ENCODE results near the gene LXN.

LXN gene

DNA sequence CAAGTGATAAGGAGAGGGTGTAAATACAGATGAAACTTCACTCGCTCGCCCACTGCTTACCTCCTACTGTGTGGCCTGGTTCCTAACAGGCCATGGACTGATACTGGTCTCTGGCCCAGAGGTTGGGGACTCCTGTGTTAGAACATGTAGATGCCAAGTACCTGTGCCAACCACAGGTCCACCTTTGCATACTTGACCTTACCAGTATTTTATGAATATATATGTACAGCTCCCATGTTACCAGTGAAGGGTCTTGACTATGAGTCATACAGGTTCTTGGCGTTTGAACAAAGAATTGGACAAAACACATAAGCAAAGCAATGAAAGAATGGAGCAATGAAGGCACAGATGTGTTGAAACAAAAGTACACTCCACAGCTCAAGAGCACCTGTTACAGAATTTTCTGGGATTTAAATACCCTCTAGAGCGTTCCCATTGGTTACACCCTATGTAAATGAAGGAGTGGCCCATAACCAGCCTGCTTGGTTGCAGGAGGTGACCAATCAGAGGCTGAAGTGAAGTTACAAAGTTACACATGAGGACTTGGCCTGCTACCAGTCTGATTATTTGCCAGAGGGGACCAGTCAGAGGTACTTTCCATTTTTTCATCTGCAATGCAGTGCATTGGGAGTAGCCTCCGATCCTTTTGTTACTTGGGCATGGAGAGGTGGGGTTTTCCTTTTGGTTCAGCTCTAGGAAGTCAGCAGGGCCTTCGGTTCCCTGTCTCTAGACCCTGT, 29.8 kb downstream of the LXN start:
- H3K36me3 ChIP-seq (ENCODE audit: control insufficient read depth in 1 of 2, insufficient read depth in 2 of 2, low read length in 2 of 2) = peaks cover 3% of the 10 kb centered on the region in 2 experiments
- H3K9me3 ChIP-seq (ENCODE audit: insufficient read depth, low read depth, low read length) = no peaks in the 10 kb centered on the region
- no peak overlapping the region for H2BK120ac ChIP-seq (ENCODE audit: insufficient read depth, low read length, poor library complexity)
- no peaks in the 10 kb centered on the region for H3K4me1 ChIP-seq (ENCODE audit: control insufficient read depth in 1 of 2, insufficient read depth in 2 of 2, low read length in 2 of 2)
- peaks cover 3% of the 10 kb centered on the region for H3K79me2 ChIP-seq (ENCODE audit: control insufficient read depth, insufficient read depth, low read length, poor library complexity)
- no peak overlapping the region for H4K12ac ChIP-seq (ENCODE audit: low read depth, low read length)
- no peak overlapping the region for H3K4me2 ChIP-seq (ENCODE audit: low read length)
- no peak overlapping the region for H4K8ac ChIP-seq (ENCODE audit: low read depth, low read length)
- H2AK5ac ChIP-seq (ENCODE audit: low read length) = no peak overlapping the region
- no peak overlapping the region for H3K14ac ChIP-seq (ENCODE audit: low read length)
- no CpG with 5 or more reads among the region's 6 CpGs for WGBS (ENCODE audit: extremely low coverage, insufficient coverage, insufficient read length)
- DNase-seq = no peak
- H2BK5ac ChIP-seq (ENCODE audit: low read depth, low read length, poor library complexity) = no peak overlapping the region
- no peak overlapping the region for H3K4ac ChIP-seq (ENCODE audit: low read depth, low read length)
- H3K23ac ChIP-seq (ENCODE audit: low read length) = no peak overlapping the region
- no peak overlapping the region for H3K9ac ChIP-seq (ENCODE audit: low read length)
- no peak overlapping the region for H3K27ac ChIP-seq (ENCODE audit: low read depth, low read length)
- no peak overlapping the region for H2AFZ ChIP-seq (ENCODE audit: insufficient read depth, low read length, poor library complexity)
- peaks cover 3% of the 10 kb centered on the region for H3K79me1 ChIP-seq (ENCODE audit: low read length)
- no peaks in the 10 kb centered on the region for H3K27me3 ChIP-seq (ENCODE audit: insufficient read depth, low read length)
- H4K91ac ChIP-seq (ENCODE audit: low read depth, low read length) = no peak overlapping the region
- H2BK12ac ChIP-seq (ENCODE audit: low read length) = no peak overlapping the region
- no peak overlapping the region for H3K18ac ChIP-seq (ENCODE audit: low read length)
- no peak overlapping the region for H3K4me3 ChIP-seq (ENCODE audit: low read depth, low read length)

DNA sequence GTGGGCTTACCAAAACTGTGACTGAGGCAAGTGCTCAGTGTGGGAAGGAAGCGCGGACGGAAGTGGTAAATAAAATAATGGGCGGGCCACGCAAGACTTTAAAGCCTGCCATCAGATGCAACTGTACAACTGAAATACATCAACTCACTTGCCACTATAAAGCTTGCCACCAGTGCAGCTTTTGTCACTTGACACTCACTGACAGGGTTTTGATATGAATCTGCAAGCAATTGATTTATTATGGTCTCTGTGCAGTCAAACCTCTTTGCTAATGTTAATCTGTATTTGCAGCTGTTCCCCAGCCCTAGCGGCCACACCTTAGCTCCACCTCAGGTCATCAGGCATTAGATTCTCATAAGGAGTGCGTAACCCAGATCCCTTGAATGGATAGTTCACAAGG, 30.4 kb downstream of the LXN start:
- H3K23ac ChIP-seq (ENCODE audit: low read length) = no peak overlapping the region
- H3K27me3 ChIP-seq (ENCODE audit: insufficient read depth, low read length) = no peaks in the 10 kb centered on the region
- H3K36me3 ChIP-seq (ENCODE audit: control insufficient read depth in 1 of 2, insufficient read depth in 2 of 2, low read length in 2 of 2) = peaks cover 3% of the 10 kb centered on the region in 2 experiments
- H3K4me2 ChIP-seq (ENCODE audit: low read length) = no peak overlapping the region
- H2AK5ac ChIP-seq (ENCODE audit: low read length) = no peak overlapping the region
- no peak overlapping the region for H2BK12ac ChIP-seq (ENCODE audit: low read length)
- H3K4ac ChIP-seq (ENCODE audit: low read depth, low read length) = no peak overlapping the region
- H3K27ac ChIP-seq (ENCODE audit: low read depth, low read length) = no peak overlapping the region
- H4K12ac ChIP-seq (ENCODE audit: low read depth, low read length) = no peak overlapping the region
- no peak overlapping the region for H3K9ac ChIP-seq (ENCODE audit: low read length)
- peaks cover 3% of the 10 kb centered on the region for H3K79me2 ChIP-seq (ENCODE audit: control insufficient read depth, insufficient read depth, low read length, poor library complexity)
- H3K4me3 ChIP-seq (ENCODE audit: low read depth, low read length) = no peak overlapping the region
- H3K18ac ChIP-seq (ENCODE audit: low read length) = no peak overlapping the region
- no peak overlapping the region for H3K14ac ChIP-seq (ENCODE audit: low read length)
- no peak overlapping the region for H4K91ac ChIP-seq (ENCODE audit: low read depth, low read length)
- H3K4me1 ChIP-seq (ENCODE audit: control insufficient read depth in 1 of 2, insufficient read depth in 2 of 2, low read length in 2 of 2) = no peaks in the 10 kb centered on the region
- WGBS (ENCODE audit: extremely low coverage, insufficient coverage, insufficient read length) = no CpG with 5 or more reads among the region's 7 CpGs
- H2BK5ac ChIP-seq (ENCODE audit: low read depth, low read length, poor library complexity) = no peak overlapping the region
- H3K79me1 ChIP-seq (ENCODE audit: low read length) = peaks cover 3% of the 10 kb centered on the region
- H2BK120ac ChIP-seq (ENCODE audit: insufficient read depth, low read length, poor library complexity) = no peak overlapping the region
- DNase-seq = no peak
- H2AFZ ChIP-seq (ENCODE audit: insufficient read depth, low read length, poor library complexity) = no peak overlapping the region
- H4K8ac ChIP-seq (ENCODE audit: low read depth, low read length) = no peak overlapping the region
- no peaks in the 10 kb centered on the region for H3K9me3 ChIP-seq (ENCODE audit: insufficient read depth, low read depth, low read length)

DNA sequence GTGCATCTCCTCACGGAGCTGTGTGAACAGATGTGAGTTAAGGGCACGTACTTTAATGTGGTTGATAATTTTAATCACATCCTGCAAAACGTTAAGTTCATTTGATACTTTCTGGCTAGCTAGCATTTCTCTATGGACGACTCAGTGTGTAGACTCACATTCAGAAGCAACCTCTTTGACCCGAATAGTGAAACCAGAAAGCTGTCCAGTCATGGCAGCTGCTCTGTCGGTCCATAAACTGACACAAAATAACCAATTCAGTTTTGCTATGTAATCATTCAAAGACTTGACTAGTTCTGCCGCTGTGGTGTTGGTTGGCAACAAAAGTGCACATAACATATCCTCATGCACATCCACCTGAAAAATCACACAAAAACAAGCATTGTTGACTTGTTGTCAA, 31.8 kb downstream of the LXN start:
- Histone ChIP-seq H2AFZ (ENCODE audit: insufficient read depth, low read length, poor library complexity) (no peak overlapping the region), H3K14ac (ENCODE audit: low read length) (no peak overlapping the region), H3K23ac (ENCODE audit: low read length) (no peak overlapping the region), H3K79me1 (ENCODE audit: low read length) (peaks cover 3% of the 10 kb centered on the region), H3K4me1 (ENCODE audit: control insufficient read depth in 1 of 2, insufficient read depth in 2 of 2, low read length in 2 of 2) (no peaks in the 10 kb centered on the region), H4K12ac (ENCODE audit: low read depth, low read length) (no peak overlapping the region), H3K9ac (ENCODE audit: low read length) (no peak overlapping the region), H3K36me3 (ENCODE audit: control insufficient read depth in 1 of 2, insufficient read depth in 2 of 2, low read length in 2 of 2) (no peaks in the 10 kb centered on the region), H3K9me3 (ENCODE audit: insufficient read depth, low read depth, low read length) (no peaks in the 10 kb centered on the region), H4K8ac (ENCODE audit: low read depth, low read length) (no peak overlapping the region), H3K27me3 (ENCODE audit: insufficient read depth, low read length) (no peaks in the 10 kb centered on the region), H3K79me2 (ENCODE audit: control insufficient read depth, insufficient read depth, low read length, poor library complexity) (peaks cover 3% of the 10 kb centered on the region), H3K27ac (ENCODE audit: low read depth, low read length) (no peak overlapping the region), H3K4me3 (ENCODE audit: low read depth, low read length) (no peak overlapping the region), H3K4ac (ENCODE audit: low read depth, low read length) (no peak overlapping the region), H4K91ac (ENCODE audit: low read depth, low read length) (no peak overlapping the region), H2BK5ac (ENCODE audit: low read depth, low read length, poor library complexity) (no peak overlapping the region), H2BK12ac (ENCODE audit: low read length) (no peak overlapping the region), H3K18ac (ENCODE audit: low read length) (no peak overlapping the region), H3K4me2 (ENCODE audit: low read length) (no peak overlapping the region), H2BK120ac (ENCODE audit: insufficient read depth, low read length, poor library complexity) (no peak overlapping the region), H2AK5ac (ENCODE audit: low read length) (no peak overlapping the region)
- no peak for DNase-seq
- WGBS (ENCODE audit: extremely low coverage, insufficient coverage, insufficient read length) = no CpG with 5 or more reads among the region's 7 CpGs

DNA sequence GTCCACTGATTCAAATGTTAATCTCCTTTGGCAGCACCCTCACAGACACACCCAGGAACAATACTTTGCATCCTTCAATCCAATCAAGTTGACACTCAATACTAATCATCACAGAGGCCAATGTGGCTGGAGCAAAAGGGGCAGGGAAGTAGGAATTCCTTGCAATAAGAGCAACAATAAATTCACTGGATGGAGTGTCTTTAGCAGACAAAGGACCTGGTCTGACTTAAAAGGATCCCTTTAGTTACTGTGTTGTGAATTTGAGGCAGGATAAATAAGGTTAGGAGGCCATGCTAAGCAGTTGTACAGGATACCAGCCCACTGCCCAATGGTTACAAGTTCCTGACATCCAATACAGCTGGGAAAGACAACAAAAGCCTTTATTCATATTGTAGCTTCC, 40.5 kb downstream of the LXN start:
- Histone ChIP-seq H4K12ac (ENCODE audit: low read depth, low read length) (no peak overlapping the region), H3K9ac (ENCODE audit: low read length) (no peak overlapping the region), H3K4me2 (ENCODE audit: low read length) (no peak overlapping the region), H2BK120ac (ENCODE audit: insufficient read depth, low read length, poor library complexity) (no peak overlapping the region), H4K91ac (ENCODE audit: low read depth, low read length) (no peak overlapping the region), H3K23ac (ENCODE audit: low read length) (no peak overlapping the region), H2AK5ac (ENCODE audit: low read length) (no peak overlapping the region), H3K27me3 (ENCODE audit: insufficient read depth, low read length) (no peaks in the 10 kb centered on the region), H2AFZ (ENCODE audit: insufficient read depth, low read length, poor library complexity) (no peak overlapping the region), H4K8ac (ENCODE audit: low read depth, low read length) (no peak overlapping the region), H3K79me1 (ENCODE audit: low read length) (no peaks in the 10 kb centered on the region), H3K27ac (ENCODE audit: low read depth, low read length) (no peak overlapping the region), H2BK12ac (ENCODE audit: low read length) (no peak overlapping the region), H3K4ac (ENCODE audit: low read depth, low read length) (no peak overlapping the region), H2BK5ac (ENCODE audit: low read depth, low read length, poor library complexity) (no peak overlapping the region), H3K79me2 (ENCODE audit: control insufficient read depth, insufficient read depth, low read length, poor library complexity) (no peaks in the 10 kb centered on the region), H3K14ac (ENCODE audit: low read length) (no peak overlapping the region), H3K4me1 (ENCODE audit: control insufficient read depth in 1 of 2, insufficient read depth in 2 of 2, low read length in 2 of 2) (no peaks in the 10 kb centered on the region), H3K18ac (ENCODE audit: low read length) (no peak overlapping the region), H3K4me3 (ENCODE audit: low read depth, low read length) (no peak overlapping the region), H3K36me3 (ENCODE audit: control insufficient read depth in 1 of 2, insufficient read depth in 2 of 2, low read length in 2 of 2) (no peaks in the 10 kb centered on the region), H3K9me3 (ENCODE audit: insufficient read depth, low read depth, low read length) (no peaks in the 10 kb centered on the region)
- no peak for DNase-seq

Measured in trophoblast cell (in vitro differentiated cells and primary cell).